ENCODE measurements around the gene LRRC59.

Gene LRRC59

DNA sequence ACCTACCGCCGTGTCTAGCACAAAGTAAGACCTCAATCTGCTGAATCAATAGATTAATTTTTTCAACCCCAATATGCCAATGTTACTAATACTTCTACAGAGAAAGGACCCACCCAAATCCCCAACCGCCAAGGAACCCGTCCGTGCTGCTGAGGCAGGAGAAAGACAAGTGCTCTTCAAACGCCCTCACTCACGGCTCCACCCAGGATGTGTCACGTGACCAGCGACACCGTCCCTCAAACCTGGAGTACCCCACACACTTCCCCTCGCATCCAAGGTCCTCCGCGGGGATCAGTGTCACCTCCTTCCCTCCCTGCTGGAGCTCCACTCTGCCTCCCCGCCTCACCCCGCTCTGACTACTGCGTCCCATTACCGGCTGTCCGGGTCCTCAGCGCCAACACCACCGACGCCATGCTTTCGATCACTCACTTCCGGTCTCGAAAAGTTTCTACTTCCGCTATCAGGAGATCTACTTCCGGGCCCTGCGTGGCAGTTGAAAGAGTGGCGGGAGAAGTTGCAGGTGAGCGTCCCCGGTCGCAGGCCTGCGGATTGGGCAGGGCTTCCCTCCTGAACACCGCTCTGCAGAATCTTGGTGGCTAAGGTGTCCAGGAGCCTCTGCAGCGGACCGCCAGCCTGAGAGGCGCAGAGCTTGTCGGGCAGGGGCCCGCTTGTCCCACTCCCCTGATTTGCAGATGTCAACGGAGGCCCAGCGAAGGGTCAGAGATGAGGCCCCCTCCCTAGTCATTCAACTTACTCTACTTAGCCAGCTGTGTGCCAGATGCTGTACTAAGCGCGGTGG is 24.4 kb downstream of the LRRC59 start, which contains the start of the genes EME1 and MRPL27:
EME1 (plus strand) TSS at position 472 of the 799 bp plus-strand sequence. CDS start 1,980 bp downstream, outside the sequence.
MRPL27 (minus strand) TSS at position 427 of the 799 bp plus-strand sequence; CDS start at position 413, 14 bp downstream.
- DNase-seq (ENCODE audit: low read depth), result peak; percentile 85

DNA sequence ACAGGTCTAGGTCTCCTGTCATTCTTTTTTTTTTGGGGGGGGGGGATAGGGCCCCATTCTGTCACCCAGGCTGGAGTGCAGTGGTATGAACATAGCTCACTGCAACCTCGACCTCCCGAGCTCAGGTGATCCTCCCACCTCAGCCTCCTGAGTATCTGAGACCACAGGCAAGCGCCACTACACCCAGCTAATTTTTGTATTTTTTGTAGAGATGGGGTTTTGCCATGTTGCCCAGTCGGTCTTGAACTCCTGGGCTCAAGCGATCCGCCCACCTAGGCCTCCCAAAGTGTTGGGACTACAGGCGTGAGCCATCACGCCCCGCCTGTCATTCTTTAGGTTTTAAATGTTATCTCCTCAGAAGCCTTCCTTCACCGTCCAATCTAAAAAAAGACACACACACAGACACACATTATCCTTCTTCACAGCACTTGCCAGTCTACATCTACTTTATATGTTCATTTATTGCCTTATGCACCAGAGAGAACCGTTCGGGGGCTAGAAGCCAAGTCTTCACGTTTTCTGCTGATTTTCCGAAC is 25.0 kb downstream of the LRRC59 start:
- no peak for DNase-seq (ENCODE audit: low read depth)
- H3K4me3 ChIP-seq (replicated peaks; ENCODE audit: low read depth, low read length), result peak overlapping the region; percentile 89
- TF ChIP-seq, protein P1, sequence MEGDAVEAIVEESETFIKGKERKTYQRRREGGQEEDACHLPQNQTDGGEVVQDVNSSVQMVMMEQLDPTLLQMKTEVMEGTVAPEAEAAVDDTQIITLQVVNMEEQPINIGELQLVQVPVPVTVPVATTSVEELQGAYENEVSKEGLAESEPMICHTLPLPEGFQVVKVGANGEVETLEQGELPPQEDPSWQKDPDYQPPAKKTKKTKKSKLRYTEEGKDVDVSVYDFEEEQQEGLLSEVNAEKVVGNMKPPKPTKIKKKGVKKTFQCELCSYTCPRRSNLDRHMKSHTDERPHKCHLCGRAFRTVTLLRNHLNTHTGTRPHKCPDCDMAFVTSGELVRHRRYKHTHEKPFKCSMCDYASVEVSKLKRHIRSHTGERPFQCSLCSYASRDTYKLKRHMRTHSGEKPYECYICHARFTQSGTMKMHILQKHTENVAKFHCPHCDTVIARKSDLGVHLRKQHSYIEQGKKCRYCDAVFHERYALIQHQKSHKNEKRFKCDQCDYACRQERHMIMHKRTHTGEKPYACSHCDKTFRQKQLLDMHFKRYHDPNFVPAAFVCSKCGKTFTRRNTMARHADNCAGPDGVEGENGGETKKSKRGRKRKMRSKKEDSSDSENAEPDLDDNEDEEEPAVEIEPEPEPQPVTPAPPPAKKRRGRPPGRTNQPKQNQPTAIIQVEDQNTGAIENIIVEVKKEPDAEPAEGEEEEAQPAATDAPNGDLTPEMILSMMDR (IDR thresholded peaks at IDR 0.05; ENCODE audit: low read length, missing control alignments), result no peak

More for the DNA sequence above, 24.4 kb downstream of the LRRC59 start, which contains the start of the genes EME1 and MRPL27:
- TF ChIP-seq, protein P1 (IDR thresholded peaks at IDR 0.05; ENCODE audit: low read length, missing control alignments), result no peak
- peak within 1 kb of the TSS; percentile 89 for H3K4me3 ChIP-seq (replicated peaks; ENCODE audit: low read depth, low read length)

- peak overlapping the region; percentile 89 for H3K4me3 ChIP-seq (replicated peaks; ENCODE audit: low read depth, low read length)
- no peak for DNase-seq (ENCODE audit: low read depth)
- TF ChIP-seq, protein P1 (IDR thresholded peaks at IDR 0.05; ENCODE audit: low read length, missing control alignments), result no peak
Observed at GRCh38 chr17:50371526-50371925, 25.8 kb downstream of the LRRC59 start.

DNA sequence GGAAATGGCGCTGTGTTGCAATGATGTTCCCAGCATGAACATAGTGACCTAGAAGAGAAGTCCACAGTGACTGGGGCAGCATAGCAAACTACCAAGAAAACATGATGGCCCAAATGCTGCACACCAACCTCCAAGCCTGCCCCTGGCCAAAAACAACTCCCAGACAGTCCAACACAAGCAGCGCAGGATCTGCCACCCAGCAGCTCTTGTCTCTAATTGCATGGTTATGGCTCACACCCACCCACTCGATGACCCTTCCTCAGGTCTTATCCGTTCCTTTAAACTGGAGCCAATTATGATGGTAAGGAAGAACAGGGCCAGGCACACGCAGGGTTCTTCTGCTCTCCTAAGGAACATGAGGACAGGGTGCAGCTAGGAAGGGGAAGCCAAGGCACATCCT is 27.3 kb downstream of the LRRC59 start:
- no peak for DNase-seq (ENCODE audit: low read depth)
- H3K4me3 ChIP-seq (replicated peaks; ENCODE audit: low read depth, low read length), result no peak overlapping the region
- TF ChIP-seq, protein P1 (IDR thresholded peaks at IDR 0.05; ENCODE audit: low read length, missing control alignments), result no peak

GRCh38 chr17:50367401-50367800 is 29.9 kb downstream of the LRRC59 start:
- DNase-seq (ENCODE audit: low read depth), result no peak
- no peak overlapping the region for H3K4me3 ChIP-seq (replicated peaks; ENCODE audit: low read depth, low read length)
- TF ChIP-seq, protein P1 (IDR thresholded peaks at IDR 0.05; ENCODE audit: low read length, missing control alignments), result no peak

DNA sequence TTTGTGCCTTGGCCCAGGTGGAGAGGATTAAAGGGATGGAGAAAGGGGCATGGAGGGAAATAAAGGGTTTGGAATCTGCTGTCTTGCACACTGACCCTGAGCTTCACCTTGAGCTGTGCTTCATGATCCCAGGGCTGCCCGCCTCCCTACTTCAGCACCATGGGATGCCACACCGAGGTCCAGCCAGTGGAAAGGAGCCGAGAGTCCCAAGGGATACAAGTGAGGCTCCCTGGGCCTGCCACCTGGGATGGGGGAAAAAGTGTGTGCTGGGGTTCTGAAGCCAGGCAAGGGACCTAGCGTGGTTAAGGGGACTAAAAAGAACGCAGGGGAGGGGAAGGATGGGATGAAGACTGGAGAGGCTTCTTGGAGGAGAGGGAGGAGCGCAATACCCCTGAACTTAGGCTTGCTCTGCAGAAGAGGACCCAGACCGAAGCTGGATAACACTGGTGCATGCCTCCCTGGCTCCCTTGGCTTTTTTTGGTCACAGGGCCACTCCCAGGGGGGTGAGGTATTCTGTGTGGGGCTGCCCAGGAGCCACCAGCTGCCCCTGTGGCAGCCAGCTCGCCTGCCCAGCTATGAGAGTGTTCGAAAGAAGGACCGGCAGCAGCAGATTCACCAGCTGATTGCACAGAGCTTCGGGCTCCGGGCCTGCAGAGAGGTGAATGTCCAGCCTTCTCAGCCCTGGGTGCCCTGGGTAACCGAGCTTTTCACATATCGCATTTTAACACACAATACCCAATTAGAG is 31.5 kb downstream of the LRRC59 start:
- TF ChIP-seq, protein P1 (IDR thresholded peaks at IDR 0.05; ENCODE audit: low read length, missing control alignments), result no peak
- DNase-seq (ENCODE audit: low read depth), result no peak
- H3K4me3 ChIP-seq (replicated peaks; ENCODE audit: low read depth, low read length), result no peak overlapping the region

All from fibroblast of pulmonary artery (primary cell).